Gastroesophageal sphincter (tissue), 4 donors: ENCODE measurements around the gene PSPN. TPM values are rescaled to one million over a fixed set of nuclear protein-coding genes. Genes with fewer than 3 reads are reported as not detected.

Experiments
- ATAC-seq: fragments of 150-250 bp; one replicate; pipeline ENCODE4 v1.9.1; 2016; ENCODE audit warnings: mild to moderate bottlenecking, moderate library complexity
- H3K27ac ChIP-seq, 4 donors: fragments of 200-600 bp; sonication (generic) in 3 of 4; 1 replicate in 3 of 4; 2 replicates in 1 of 4; pipeline ENCODE4 v1.5.1; 2016 to 2019
- H3K27me3 ChIP-seq: fragments of 200-600 bp; sonication (generic); one replicate; pipeline ENCODE4 v1.5.1; 2019
- H3K36me3 ChIP-seq, 2 donors: fragments of 200-600 bp; sonication (generic); one replicate each; pipeline ENCODE4 v1.5.1; 2019; ENCODE audit warnings: control low read depth in 1 of 2
- H3K4me1 ChIP-seq, 3 donors: fragments of 200-600 bp; sonication (generic); 1 replicate in 2 of 3; 2 replicates in 1 of 3; pipeline ENCODE4 v1.5.1; 2016 to 2019; ENCODE audit warnings: control low read depth in 2 of 3
- H3K4me3 ChIP-seq, 2 donors: fragments of 200-600 bp; sonication (generic); one replicate each; pipeline ENCODE4 v1.5.1; 2019; ENCODE audit warnings: mild to moderate bottlenecking in 1 of 2, moderate library complexity in 1 of 2
- H3K9me3 ChIP-seq, 3 donors: fragments of 200-600 bp; sonication (generic); one replicate each; pipeline ENCODE4 v1.5.1; 2017 to 2019; ENCODE audit warnings: control low read depth in 2 of 3
- CTCF ChIP-seq, 4 experiments: fragments of 200-600 bp in 2 of 4; fragments of 450-650 bp in 2 of 4; sonication (generic) in 1 of 4; IDR thresholded peaks; one replicate each; pipeline ENCODE4 v1.5.1; 2017 to 2019; ENCODE audit warnings: antibody characterized with exemption in 4 of 4, mild to moderate bottlenecking in 2 of 4, moderate library complexity in 2 of 4
- EP300 ChIP-seq: sonication (generic); formaldehyde crosslinking; IDR thresholded peaks from one replicate; pipeline ENCODE4 v1.6.1; 2017; ENCODE audit warnings: antibody characterized with exemption, mild to moderate bottlenecking
- POLR2A ChIP-seq, 2 donors: fragments of 450-650 bp; IDR thresholded peaks; one replicate each; pipeline ENCODE4 v1.6.1; 2017; ENCODE audit warnings: antibody characterized with exemption in 2 of 2, mild to moderate bottlenecking in 2 of 2, moderate library complexity in 1 of 2
- POLR2AphosphoS5 ChIP-seq: sonication (generic); formaldehyde crosslinking; IDR thresholded peaks from one replicate; pipeline ENCODE4 v1.6.1; 2017; ENCODE audit warnings: antibody characterized with exemption
- WGBS, 2 donors: methylation state at CpG; one replicate each; pipeline ENCODE4 v1.1.5; 2018; ENCODE audit warnings: low coverage in 1 of 2; 5-methylcytosine and 5-hydroxymethylcytosine counted together
- total RNA-seq, 4 donors: library from RNA; depleted of rRNA; stranded (reverse); fragments of >200 nt; gene quantifications; one replicate each; pipeline ENCODE4 v1.1.0, GENCODE V29; 2016

PSPN gene
- total RNA-seq, 4 donors from 2014 or later, result 0.67 to 2.4 (median 1.4) TPM

- Histone ChIP-seq H3K9me3 (no peaks in the 10 kb centered on the region), H3K4me3 (no peak overlapping the region), H3K27ac (no peak overlapping the region), H3K27me3 (no peaks in the 10 kb centered on the region), H3K36me3 (peaks cover 0 to 59% of the 10 kb centered on the region in 2 donors), H3K4me1 (peaks cover 0 to 65% (median 18%) of the 10 kb centered on the region in 3 donors)
- TF ChIP-seq POLR2A (IDR thresholded peaks at IDR 0.05) (no peak), EP300 (no peak), POLR2AphosphoS5 (no peak), CTCF (IDR thresholded peaks at IDR 0.05) (no peak)
- ATAC-seq, result no peak
- WGBS, 2 donors, result 60 to 73% methylated on average over 1 to 10 of the region's 20 CpGs
These were observed 45.6 kb upstream of the PSPN start for GRCh38 chr19:6421075-6422014.

DNA sequence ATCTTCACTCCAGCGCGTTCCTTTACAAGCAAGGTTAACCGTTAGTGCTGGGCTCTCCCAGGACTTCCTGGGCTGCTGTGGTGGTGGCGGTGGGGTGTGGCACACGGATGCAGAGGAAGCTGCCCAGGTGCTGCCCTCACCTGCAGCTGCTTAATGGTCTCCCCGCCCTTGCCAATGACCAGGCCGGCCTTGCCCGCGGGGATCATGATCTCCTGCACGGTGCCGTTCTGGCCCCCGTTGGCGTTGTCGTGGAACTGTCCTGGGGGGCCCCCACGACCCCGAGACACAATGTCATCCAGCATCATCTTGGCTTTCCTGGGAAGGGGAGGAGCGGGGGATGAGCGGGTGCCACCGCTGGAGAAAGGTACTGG is 42.8 kb upstream of the PSPN start:
- Histone ChIP-seq H3K27ac (no peak overlapping the region), H3K9me3 (no peaks in the 10 kb centered on the region), H3K27me3 (no peaks in the 10 kb centered on the region), H3K4me1 (peaks cover 0 to 62% (median 17%) of the 10 kb centered on the region in 3 donors), H3K36me3 (peaks cover 0 to 85% of the 10 kb centered on the region in 2 donors), H3K4me3 (no peak overlapping the region)
- 80 to 96% methylated on average over 2 to 4 of the region's 19 CpGs for WGBS, 2 donors
- ATAC-seq, result no peak
- TF ChIP-seq EP300 (no peak), CTCF (IDR thresholded peaks at IDR 0.05) (no peak), POLR2AphosphoS5 (no peak), POLR2A (IDR thresholded peaks at IDR 0.05) (no peak)

- TF ChIP-seq POLR2AphosphoS5, result no peak
- peak in 3 of 4 experiments; percentile 52 to 63 (median 56) for TF ChIP-seq CTCF (IDR thresholded peaks at IDR 0.05)
- no peak for TF ChIP-seq POLR2A (IDR thresholded peaks at IDR 0.05)
- TF ChIP-seq EP300, result no peak
- peak; percentile 64 for ATAC-seq
- H3K4me3 ChIP-seq, result no peak overlapping the region
- H3K27me3 ChIP-seq, result no peaks in the 10 kb centered on the region
- peaks cover 0 to 90% of the 10 kb centered on the region in 2 donors for H3K36me3 ChIP-seq
- peak overlapping the region in 3 of 4 donors; percentile 16 to 38 (median 22) for H3K27ac ChIP-seq
- no peaks in the 10 kb centered on the region for H3K9me3 ChIP-seq
- 60 to 90% methylated on average over 1 to 2 of the region's 33 CpGs for WGBS, 2 donors
- peaks cover 0 to 62% (median 11%) of the 10 kb centered on the region in 3 donors for H3K4me1 ChIP-seq
These were observed 42.2 kb upstream of the PSPN start for GRCh38 chr19:6417713-6418561.

DNA sequence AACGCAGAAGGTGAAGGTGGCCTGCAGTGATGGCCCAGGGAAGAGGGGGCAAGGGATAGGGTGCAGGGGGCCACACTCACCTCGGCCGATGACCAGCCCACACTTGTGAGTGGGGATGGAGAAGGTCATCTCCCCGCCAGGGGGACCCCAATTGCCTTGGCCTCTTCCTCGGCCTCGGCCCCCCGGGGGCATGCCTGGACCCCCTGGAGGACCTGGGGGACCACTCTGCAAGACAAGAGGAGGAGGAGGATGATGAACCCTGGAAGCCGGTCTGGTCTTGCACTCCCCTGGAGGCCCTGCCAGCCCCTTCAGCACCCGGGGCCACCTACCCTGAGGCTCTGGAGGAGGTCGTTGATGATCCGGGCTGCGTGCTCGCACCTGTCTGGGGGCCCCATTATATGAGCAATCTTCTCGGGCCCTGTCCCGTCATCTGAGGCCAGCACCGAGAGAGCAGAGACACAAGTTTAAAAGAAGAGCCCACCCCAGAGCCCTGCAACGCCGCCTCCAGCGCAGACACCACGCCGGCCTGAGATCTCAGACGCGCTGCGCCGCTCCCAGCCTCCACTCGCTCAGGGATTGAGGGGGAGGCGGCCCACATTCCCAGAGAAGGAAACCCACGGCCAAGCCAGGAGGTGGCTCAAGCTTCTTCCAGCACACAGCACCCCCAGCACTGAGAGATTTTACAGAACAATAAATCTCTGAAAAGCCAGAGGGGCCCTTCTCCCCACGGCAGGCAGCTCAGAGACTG is 41.1 kb upstream of the PSPN start:
- 60% methylated on average over 1 of the region's 29 CpGs; no CpG with 5 or more reads in 1 of the 2 donors for WGBS, 2 donors
- Histone ChIP-seq H3K27ac (peak overlapping the region in 3 of 4 donors; percentile 16 to 38 (median 22)), H3K9me3 (no peaks in the 10 kb centered on the region), H3K27me3 (no peaks in the 10 kb centered on the region), H3K36me3 (peaks cover 0 to 86% of the 10 kb centered on the region in 2 donors), H3K4me1 (peaks cover 0 to 62% (median 2%) of the 10 kb centered on the region in 3 donors), H3K4me3 (no peak overlapping the region)
- TF ChIP-seq POLR2AphosphoS5 (no peak), CTCF (IDR thresholded peaks at IDR 0.05) (no peak), POLR2A (IDR thresholded peaks at IDR 0.05) (no peak), EP300 (no peak)
- no peak for ATAC-seq
